Measurements from ENCODE around the gene ADCY6. TPM values are rescaled to one million over a fixed set of nuclear protein-coding genes. Genes with fewer than 3 reads are reported as not detected.

ADCY6 gene
- total RNA-seq, 1 donor from 2014 or later: 17.4 TPM

DNA sequence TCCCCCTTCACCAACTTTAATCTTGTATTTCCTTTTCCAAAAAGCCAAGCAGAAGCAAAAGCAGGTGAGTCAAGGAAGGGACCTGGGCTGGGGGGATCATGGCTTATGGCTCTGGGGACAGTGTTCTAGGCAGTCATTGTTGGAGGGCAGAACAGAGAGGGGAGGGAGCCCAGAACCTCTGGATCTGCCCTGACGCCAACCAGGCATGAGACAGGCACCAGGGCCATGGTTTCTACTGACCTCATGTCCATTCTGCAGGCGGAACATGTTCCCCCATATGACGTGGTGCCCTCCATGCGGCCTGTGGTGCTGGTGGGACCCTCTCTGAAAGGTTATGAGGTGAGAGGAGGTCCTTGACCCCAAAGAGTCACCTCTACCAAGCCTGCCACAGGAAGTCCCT is 36.0 kb upstream of the ADCY6 start:
- H3K27me3 Mint-ChIP-seq (ENCODE audit: unreplicated experiment): peaks cover 11% of the 10 kb centered on the region
- DNase-seq: no peak
- TF ChIP-seq, protein P1, sequence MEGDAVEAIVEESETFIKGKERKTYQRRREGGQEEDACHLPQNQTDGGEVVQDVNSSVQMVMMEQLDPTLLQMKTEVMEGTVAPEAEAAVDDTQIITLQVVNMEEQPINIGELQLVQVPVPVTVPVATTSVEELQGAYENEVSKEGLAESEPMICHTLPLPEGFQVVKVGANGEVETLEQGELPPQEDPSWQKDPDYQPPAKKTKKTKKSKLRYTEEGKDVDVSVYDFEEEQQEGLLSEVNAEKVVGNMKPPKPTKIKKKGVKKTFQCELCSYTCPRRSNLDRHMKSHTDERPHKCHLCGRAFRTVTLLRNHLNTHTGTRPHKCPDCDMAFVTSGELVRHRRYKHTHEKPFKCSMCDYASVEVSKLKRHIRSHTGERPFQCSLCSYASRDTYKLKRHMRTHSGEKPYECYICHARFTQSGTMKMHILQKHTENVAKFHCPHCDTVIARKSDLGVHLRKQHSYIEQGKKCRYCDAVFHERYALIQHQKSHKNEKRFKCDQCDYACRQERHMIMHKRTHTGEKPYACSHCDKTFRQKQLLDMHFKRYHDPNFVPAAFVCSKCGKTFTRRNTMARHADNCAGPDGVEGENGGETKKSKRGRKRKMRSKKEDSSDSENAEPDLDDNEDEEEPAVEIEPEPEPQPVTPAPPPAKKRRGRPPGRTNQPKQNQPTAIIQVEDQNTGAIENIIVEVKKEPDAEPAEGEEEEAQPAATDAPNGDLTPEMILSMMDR (IDR thresholded peaks at IDR 0.05; ENCODE audit: partially characterized antibody, unreplicated experiment): no peak
- peaks cover 2% of the 10 kb centered on the region for H3K9me3 Mint-ChIP-seq (ENCODE audit: unreplicated experiment)
- H3K36me3 Mint-ChIP-seq (ENCODE audit: unreplicated experiment): peaks cover 4% of the 10 kb centered on the region
- peaks cover 7% of the 10 kb centered on the region for H3K4me1 Mint-ChIP-seq (ENCODE audit: low read depth, unreplicated experiment)
- no peak overlapping the region for H3K27ac Mint-ChIP-seq (ENCODE audit: unreplicated experiment)
- no peak overlapping the region for H3K4me3 Mint-ChIP-seq (ENCODE audit: unreplicated experiment)

DNA sequence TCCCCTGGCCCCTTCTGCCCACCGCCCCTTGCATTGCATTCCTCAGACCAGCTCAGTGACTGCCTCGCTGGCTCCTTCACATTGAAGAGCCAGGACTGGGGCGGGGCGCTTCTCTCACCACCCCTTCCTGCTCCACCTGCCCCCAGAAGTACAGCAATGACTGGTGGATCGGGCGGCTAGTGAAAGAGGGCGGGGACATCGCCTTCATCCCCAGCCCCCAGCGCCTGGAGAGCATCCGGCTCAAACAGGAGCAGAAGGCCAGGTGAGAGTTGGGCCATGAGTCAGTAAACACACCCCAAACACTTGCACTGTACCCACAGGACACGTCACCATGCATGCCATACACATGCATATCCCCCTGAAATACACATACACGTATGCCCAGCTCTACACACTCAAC is 35.2 kb upstream of the ADCY6 start:
- DNase-seq: no peak
- peaks cover 4% of the 10 kb centered on the region for H3K36me3 Mint-ChIP-seq (ENCODE audit: unreplicated experiment)
- no peak overlapping the region for H3K27ac Mint-ChIP-seq (ENCODE audit: unreplicated experiment)
- no peak overlapping the region for H3K4me3 Mint-ChIP-seq (ENCODE audit: unreplicated experiment)
- peaks cover 3% of the 10 kb centered on the region for H3K9me3 Mint-ChIP-seq (ENCODE audit: unreplicated experiment)
- peaks cover 8% of the 10 kb centered on the region for H3K4me1 Mint-ChIP-seq (ENCODE audit: low read depth, unreplicated experiment)
- H3K27me3 Mint-ChIP-seq (ENCODE audit: unreplicated experiment): peaks cover 14% of the 10 kb centered on the region
- TF ChIP-seq, protein P1 (IDR thresholded peaks at IDR 0.05; ENCODE audit: partially characterized antibody, unreplicated experiment): no peak

DNA sequence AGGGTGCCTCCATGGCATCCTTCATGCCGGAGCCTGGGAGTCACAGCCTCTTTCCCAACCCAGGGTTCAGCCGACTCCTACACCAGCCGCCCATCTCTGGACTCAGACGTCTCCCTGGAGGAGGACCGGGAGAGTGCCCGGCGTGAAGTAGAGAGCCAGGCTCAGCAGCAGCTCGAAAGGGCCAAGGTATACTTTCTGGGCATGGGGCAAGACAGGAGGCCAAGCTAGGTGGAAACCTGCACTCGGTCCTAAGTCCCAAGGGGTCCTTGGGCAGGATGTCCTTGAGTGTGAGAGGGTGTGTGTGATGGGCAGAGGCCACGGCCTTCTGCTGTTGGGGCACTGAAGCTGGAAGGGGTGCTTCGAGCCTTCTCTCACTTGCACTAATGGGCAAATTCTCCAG is 34.4 kb upstream of the ADCY6 start:
- Mint-ChIP-seq H3K27me3 (ENCODE audit: unreplicated experiment) (peaks cover 16% of the 10 kb centered on the region), H3K4me3 (ENCODE audit: unreplicated experiment) (no peak overlapping the region), H3K27ac (ENCODE audit: unreplicated experiment) (no peak overlapping the region), H3K4me1 (ENCODE audit: low read depth, unreplicated experiment) (peaks cover 8% of the 10 kb centered on the region), H3K36me3 (ENCODE audit: unreplicated experiment) (peaks cover 4% of the 10 kb centered on the region), H3K9me3 (ENCODE audit: unreplicated experiment) (peaks cover 4% of the 10 kb centered on the region)
- TF ChIP-seq, protein P1 (IDR thresholded peaks at IDR 0.05; ENCODE audit: partially characterized antibody, unreplicated experiment): no peak
- no peak for DNase-seq

DNA sequence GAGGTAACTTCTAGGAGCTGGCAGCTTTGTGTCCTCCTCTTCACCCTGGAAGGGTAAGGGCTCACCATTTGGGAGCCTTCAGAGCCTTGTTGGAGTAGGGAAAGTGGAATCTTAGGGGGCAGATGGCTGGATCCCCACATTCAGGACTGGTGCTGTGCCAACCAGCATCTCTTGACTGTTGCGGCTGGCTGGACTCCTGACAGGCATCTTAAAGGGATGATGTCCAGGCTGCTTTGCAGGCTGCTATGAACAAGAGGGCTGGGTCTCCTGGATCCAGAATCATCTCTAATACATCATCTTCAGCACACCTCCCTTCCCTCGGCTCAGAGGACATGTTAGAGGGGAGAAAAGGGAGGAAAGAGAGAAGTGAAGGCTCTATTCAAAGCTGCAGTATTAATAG is 33.8 kb upstream of the ADCY6 start:
- peaks cover 4% of the 10 kb centered on the region for H3K36me3 Mint-ChIP-seq (ENCODE audit: unreplicated experiment)
- peaks cover 16% of the 10 kb centered on the region for H3K27me3 Mint-ChIP-seq (ENCODE audit: unreplicated experiment)
- peaks cover 4% of the 10 kb centered on the region for H3K9me3 Mint-ChIP-seq (ENCODE audit: unreplicated experiment)
- TF ChIP-seq, protein P1 (IDR thresholded peaks at IDR 0.05; ENCODE audit: partially characterized antibody, unreplicated experiment): no peak
- H3K27ac Mint-ChIP-seq (ENCODE audit: unreplicated experiment): no peak overlapping the region
- peaks cover 8% of the 10 kb centered on the region for H3K4me1 Mint-ChIP-seq (ENCODE audit: low read depth, unreplicated experiment)
- peak overlapping the region; percentile 7 for H3K4me3 Mint-ChIP-seq (ENCODE audit: unreplicated experiment)
- no peak for DNase-seq

DNA sequence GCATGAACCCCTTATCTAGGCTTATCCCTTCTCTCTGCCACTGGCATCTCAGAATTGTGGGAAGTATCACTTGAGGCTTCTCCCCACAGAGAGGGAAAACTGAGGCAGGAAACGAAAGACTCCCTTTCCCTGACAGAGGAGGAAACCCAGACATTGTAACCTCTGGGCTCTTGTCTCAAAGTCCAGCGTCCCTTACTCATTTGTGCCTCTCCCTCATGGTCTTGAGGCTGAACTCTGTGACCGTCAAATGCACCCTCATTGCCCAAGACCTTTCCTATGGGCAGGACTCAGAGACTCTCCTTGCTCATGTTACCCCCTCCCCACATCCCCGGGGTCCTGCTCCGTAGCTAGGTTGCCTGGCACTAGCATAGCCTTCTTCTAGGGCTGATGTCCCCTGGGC is 33.2 kb upstream of the ADCY6 start:
- Mint-ChIP-seq H3K4me3 (ENCODE audit: unreplicated experiment) (peak overlapping the region; percentile 7), H3K4me1 (ENCODE audit: low read depth, unreplicated experiment) (peaks cover 11% of the 10 kb centered on the region), H3K9me3 (ENCODE audit: unreplicated experiment) (peaks cover 5% of the 10 kb centered on the region), H3K27me3 (ENCODE audit: unreplicated experiment) (peaks cover 16% of the 10 kb centered on the region), H3K27ac (ENCODE audit: unreplicated experiment) (no peak overlapping the region), H3K36me3 (ENCODE audit: unreplicated experiment) (peaks cover 7% of the 10 kb centered on the region)
- TF ChIP-seq, protein P1 (IDR thresholded peaks at IDR 0.05; ENCODE audit: partially characterized antibody, unreplicated experiment): no peak
- DNase-seq: no peak
